ENCODE data around the gene SHISA9.

- TF ChIP-seq CTCF (IDR thresholded peaks at IDR 0.05) (no peak), EP300 (IDR thresholded peaks at IDR 0.05; ENCODE audit: borderline replicate concordance in 1 of 2, low read depth in 1 of 2, low read length in 1 of 2) (no peak), TEAD4 (IDR thresholded peaks at IDR 0.05; ENCODE audit: borderline replicate concordance, insufficient read depth) (no peak), POLR2AphosphoS5 (IDR thresholded peaks at IDR 0.05; ENCODE audit: low read depth, low read length) (no peak), FOXJ3 (CRISPR knock-in tag; IDR thresholded peaks at IDR 0.05) (no peak), RCOR1 (IDR thresholded peaks at IDR 0.05; ENCODE audit: low read length) (no peak), NFIC (IDR thresholded peaks at IDR 0.05; ENCODE audit: borderline replicate concordance) (no peak), ZBTB33 (IDR thresholded peaks at IDR 0.05; ENCODE audit: borderline replicate concordance, low read depth) (no peak), TAF1 (IDR thresholded peaks at IDR 0.05; ENCODE audit: borderline replicate concordance, low read depth, low read length) (no peak)
- TF ChIP-seq, protein P1, sequence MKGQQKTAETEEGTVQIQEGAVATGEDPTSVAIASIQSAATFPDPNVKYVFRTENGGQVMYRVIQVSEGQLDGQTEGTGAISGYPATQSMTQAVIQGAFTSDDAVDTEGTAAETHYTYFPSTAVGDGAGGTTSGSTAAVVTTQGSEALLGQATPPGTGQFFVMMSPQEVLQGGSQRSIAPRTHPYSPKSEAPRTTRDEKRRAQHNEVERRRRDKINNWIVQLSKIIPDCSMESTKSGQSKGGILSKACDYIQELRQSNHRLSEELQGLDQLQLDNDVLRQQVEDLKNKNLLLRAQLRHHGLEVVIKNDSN (IDR thresholded peaks at IDR 0.05; ENCODE audit: borderline replicate concordance, low read depth): no peak
Measured at GRCh38 chr16:13013043-13013442, 111.6 kb downstream of the SHISA9 start.

Measured in SK-N-SH (cell line).